GM19455 (cell line): Measurements from ENCODE around the gene LMNTD1.
A peak's percentile ranks its signal among the peaks of the same experiment; 100 is the strongest.
"Not testable (repeated sequence)": the region's sequence is repeated elsewhere in the genome, so short reads cannot be mapped to it uniquely, and the experiment has no call there.

ENCODE experiments used
- ATAC-seq: cut with Tn5 transposase; IDR thresholded peaks from one replicate; pipeline ENCODE4 v1.9.1; 2021; ENCODE audit not compliant: unreplicated experiment

LMNTD1 gene

DNA sequence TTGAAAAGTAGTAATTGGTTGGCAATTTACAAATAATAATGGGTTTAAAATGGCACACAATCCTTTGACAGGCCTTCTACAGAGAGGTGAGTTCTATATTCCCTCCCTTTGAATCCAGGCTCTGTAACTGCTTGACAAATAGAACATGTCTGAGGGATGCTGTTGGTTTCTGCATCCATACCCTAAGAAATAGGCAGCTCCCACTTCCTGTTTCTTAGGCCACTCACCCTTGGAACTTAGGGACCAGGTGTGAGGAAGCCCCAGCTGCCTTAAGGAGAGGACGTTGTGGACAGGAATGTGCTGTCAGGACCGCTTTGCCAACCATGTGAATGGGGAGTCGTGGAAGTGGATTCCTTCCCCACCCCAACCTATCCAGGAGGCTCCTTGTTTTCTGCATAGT lies 59.4 kb downstream of the LMNTD1 start:
- no peak for ATAC-seq

DNA sequence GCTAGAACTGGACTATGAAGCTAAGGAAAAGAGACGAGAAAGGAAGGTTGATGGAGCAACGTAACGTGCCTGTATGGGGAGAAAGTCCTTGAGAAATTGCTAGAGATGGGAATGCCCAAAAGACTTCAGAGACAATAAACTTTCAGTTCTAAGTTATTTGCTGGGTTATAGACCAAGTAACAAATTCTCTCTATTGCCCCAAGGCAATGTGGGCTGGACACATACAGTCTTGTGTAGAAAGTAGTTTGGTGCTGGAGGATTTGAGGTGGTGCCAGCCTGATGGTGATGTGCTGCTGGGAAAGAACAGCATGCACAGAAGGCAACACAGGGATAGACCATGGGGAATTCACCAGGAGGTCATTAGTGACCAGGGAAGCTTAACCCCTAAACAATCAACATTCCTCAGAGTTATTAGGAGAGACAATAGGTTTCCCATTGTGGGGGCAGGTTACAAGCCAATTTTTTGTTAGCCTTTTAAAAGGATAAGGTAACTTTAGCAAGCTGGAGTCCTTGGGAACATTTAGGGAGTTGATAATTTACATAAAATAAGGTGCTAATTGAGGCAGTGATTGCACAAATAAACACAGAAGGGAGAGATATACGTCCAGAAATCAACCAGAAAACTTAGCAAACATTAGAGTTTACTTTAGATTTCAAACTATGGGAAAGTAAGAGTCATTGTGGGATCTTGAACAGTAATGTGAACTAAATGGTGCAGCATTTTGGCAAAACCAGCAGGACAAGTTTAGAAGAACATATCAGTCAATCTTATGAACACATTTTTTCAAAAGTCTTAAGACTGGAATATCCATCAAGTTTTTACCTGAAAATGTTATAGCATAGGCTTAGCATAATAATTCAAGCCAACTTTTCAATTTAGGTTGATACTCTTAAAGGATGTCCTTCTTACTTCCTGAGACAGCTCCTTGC lies 61.4 kb downstream of the LMNTD1 start:
- no peak for ATAC-seq

DNA sequence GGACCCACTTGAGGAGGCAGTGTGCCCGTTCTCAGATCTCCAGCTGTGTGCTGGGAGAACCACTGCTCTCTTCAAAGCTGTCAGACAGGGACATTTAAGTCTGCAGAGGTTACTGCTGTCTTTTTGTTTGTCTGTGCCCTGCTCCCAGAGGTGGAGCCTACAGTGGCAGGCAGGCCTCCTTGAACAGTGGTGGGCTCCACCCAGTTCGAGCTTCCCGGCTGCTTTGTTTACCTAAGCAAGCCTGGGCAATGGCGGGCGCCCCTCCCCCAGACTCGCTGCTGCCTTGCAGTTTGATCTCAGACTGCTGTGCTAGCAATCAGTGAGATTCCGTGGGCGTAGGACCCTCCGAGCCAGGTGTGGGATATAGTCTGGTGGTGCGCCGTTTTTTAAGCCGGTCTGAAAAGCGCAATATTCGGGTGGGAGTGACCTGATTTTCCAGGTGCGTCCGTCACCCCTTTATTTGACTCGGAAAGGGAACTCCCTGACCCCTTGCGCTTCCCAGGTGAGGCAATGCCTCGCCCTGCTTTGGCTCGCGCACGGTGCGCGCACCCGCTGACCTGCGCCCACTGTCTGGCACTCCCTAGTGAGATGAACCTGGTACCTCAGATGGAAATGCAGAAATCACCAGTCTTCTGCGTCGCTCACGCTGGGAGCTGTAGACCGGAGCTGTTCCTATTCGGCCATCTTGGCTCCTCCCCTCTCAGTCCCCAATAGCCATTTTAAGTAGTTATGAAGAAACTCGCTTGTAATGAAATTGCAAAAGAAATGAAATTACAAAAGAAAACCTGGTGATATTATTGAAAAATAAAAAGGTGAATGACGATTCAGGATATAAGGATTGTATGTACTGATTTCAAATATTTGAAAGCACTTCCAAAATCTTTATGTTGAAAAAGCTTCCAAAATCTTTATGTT lies 63.9 kb downstream of the LMNTD1 start:
- not testable (repeated sequence) for ATAC-seq

DNA sequence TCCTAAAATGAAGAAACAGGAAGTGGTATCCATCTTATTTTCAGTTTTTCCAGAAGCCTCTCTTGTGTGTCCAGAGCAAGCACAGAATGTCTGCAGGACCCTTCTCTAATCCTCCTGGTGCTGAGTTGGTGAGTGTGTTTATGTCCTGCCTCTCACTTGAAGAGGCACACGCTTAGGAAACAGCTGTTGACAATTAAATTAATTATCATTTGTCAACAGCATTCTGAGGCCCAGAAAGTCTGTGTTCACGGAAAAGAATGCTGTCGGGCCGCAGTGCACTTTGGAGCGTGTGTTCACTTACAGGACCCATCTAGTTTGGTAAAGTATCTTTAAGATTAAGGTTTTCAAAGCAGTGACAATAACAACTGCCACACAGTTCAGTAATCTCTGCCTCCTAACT lies 70.5 kb downstream of the LMNTD1 start:
- ATAC-seq: no peak

DNA sequence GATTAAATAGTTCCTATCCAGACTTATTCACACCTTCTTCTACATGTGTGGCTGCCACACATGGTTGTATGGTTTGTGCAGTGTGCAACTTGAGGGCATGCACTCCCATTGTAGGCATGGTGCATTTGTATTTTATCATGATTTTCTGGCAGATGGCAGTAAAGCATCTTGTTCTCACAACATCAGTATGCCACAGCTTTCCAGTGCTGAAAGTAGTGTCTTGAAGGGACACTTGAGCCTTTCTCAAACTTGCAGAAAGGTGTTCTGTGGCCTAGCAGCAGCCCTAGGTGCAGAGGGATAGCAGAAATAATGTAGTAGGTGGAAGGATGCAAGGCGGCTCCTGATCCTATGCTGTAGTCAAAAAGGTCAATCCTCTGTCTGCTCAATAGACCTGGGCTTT lies 72.9 kb downstream of the LMNTD1 start:
- no peak for ATAC-seq

DNA sequence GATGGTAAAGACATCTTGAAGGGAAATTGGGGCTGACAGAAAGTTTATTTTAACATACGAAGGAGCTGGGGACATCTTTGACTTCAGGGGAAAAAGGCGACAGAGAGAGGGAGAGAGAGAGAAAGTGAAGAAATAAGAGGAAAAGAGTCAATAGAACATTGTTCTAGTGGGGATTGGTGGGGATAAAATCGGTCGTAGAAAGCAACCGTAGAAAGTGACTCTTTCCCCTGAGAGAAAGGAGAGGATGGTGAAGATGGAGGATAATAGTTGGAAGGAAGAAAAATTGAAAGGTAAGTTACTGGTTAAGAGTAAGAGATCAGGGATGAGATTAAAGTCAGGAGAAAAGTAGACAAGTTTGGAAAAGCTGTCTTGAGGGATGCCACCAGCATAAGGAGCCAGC lies 75.9 kb downstream of the LMNTD1 start:
- no peak for ATAC-seq

DNA sequence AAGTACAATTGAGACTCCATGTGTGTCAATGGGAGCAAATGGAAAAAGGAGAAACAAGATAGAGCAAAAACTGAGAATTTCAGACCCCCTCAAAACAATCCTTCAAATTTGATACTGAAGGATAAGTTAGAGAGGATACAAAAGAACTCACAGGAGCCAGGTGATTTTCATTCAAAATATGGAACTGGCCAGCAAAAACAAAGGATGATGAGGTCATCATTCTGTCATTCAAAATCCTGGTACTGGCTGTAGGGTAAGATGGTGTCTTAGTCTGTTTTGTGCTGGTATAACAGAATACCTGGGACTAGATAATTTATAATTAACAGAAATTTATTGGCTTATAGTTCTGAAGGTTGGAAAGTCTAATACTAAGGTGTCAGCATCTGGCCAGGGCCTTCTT lies 80.6 kb downstream of the LMNTD1 start:
- ATAC-seq: no peak

DNA sequence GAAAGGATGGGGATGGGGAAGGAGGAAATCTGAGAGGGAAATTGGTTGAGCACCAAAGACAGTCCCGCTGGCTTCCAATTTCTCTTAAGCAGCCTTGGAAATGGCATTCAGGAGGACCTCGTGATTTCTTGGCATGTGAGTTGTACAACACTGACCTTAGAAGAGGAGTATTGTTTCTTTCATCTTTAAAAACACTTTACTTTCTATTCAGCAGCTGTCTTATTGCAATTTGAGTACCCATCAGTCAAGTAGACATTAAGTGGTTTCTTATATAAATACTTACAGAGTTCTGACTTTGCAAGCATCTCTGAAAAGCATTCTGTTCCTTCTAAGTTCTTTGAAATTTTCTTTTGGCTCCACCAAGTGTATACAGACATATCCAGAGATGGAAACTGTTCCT lies 83.2 kb downstream of the LMNTD1 start:
- no peak for ATAC-seq

DNA sequence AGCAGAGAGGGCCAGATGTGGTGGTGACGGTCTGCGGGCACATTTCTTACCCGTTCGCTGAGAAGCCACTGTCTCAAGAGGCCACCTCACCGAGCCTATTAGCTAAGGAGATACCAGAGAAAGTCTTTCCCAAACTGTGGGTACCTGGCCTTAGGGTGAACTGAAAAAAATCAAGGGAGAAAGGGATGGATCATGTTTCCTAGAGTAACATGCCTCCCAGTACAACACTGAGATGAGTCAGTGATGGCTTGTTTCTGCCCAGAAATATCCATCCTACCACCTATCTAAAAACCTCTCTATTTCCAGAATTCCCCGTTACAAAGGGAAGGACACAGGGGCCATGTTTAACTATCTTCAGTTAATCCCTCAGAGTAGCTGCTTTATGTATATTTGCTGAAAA lies 83.7 kb downstream of the LMNTD1 start:
- ATAC-seq: no peak

DNA sequence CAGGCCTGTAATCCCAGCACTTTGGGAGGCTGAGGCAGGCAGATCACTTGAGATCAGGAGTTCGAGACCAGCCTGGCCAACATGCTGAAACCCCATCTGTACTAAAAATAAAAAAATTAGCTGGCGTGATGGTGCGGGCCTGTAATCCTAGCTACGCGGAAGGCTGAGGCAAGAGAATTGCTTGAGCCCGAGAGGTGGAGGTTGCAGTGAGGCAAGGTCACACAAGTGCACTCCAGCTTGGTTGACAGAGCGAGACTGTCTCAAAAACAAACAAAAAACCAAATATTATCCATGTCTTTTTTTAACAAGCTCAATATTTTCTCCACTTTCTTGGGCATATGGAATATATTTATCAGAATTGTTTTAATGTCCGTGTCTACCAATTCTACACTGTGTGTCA lies 89.6 kb downstream of the LMNTD1 start:
- ATAC-seq: no peak

DNA sequence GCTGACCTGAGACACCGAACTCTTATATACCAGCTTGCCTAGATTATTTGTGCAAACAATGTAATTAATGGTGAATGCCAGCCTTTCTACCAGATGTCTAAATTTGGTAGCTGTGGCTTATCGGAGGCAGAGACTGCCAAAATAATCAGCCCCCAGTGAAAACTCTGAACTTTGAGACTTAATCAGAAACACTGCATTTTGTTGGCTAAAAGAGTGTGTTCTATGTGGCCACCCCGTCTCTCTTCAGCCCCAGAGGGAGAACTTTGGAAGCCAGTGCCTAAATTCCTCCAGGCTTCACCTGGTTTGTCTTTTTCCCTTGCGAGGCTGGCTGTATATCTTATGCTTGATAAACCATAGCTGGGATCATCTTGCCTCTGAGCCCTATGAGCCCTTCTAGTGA lies 90.1 kb downstream of the LMNTD1 start:
- ATAC-seq: no peak

DNA sequence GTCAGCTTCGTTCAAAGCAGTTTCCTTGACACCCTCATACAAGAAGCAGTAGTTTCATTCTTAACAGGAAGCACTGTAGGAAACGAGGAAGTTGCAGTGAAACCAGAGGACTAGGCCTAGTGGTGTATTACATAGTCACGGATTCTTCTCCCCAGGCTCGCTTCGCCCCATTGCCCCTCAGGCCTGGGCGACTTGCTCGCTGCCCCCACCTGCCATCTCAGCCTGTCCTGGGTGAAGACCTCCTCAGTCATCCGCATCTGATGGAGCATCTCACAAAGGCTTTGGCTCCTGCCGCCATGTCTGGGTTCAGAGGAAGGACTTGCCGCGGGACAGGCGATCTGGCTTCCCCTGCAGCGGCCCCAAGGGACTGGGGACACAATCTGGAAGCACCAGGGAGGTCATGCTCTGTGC lies 93.5 kb downstream of the LMNTD1 start:
- ATAC-seq: peak; percentile 73

DNA sequence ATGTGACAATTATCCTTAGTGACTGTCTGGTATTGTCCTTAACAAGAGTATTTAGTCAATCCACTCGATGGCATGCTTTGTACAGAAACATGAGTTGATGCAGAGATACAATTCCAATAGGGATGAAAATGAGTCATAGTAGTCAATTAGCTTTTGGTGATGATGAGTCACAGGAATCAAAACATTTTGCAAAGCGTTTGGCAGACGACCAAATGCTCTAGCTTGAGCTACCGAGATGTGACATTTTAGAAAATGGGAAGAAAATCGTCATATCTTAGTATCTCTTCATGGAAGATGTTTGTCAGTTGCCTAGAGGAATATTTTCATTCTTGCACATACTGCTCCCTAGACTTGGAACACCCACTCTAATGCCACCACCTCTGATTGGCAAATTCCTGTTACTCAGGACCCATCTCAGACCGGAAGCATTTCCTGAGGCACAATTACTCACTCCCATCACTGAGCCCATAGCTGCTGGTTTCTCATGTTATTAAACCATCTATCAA lies 95.0 kb downstream of the LMNTD1 start:
- ATAC-seq: no peak

DNA sequence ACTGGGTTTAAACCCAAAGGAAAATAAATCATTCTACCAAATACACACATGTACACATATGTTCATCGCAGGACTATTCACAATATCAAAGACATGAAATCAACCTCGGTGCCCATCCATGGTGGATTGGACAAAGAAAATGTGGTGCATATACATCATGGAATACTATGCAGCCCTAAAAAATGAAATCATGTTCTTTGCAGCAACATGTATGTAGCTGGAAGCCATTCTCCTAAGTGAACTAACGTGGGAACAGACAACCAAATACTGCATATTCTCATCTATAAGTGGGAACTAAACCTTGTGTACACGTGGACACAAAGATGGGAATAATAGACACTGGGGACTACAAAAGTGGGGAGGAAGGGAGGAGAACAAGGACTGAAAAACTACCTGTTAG lies 96.6 kb downstream of the LMNTD1 start:
- ATAC-seq: no peak

DNA sequence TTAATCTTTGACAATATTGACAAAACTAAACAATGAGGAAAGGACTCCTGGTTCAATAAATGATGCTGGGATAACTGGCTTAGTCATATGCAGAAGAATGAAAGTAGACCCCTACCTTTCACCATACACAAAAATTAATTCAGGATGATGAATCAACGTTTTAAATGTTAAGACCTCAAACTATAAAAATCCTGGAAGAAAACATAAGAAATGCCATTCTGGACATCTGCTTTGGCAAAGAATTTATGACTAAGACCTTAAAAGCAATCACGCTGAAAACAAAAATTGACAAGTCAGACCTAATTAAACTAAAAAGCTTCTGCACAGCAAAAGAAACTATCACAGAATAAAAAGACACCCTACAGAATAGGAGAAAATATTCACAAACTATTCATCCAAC lies 97.4 kb downstream of the LMNTD1 start:
- ATAC-seq: no peak

DNA sequence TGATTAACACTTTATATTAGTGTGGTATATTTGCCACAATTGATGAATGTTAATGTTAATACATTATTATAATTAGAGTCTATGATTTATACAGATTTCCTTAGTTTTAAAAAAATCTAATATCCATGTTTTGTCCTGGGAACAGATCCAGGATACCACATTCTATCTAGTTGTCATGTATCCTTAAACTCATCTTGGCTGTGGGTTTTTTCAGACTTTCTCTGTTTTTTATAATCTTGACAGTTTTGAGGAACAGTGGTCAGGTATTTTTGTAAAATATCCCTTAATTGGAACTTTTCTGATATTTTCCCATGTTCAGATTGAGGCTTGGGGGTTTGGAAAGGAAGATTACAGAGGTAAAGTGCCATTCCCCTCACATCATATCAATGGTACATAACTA lies 104.1 kb downstream of the LMNTD1 start:
- ATAC-seq: no peak

DNA sequence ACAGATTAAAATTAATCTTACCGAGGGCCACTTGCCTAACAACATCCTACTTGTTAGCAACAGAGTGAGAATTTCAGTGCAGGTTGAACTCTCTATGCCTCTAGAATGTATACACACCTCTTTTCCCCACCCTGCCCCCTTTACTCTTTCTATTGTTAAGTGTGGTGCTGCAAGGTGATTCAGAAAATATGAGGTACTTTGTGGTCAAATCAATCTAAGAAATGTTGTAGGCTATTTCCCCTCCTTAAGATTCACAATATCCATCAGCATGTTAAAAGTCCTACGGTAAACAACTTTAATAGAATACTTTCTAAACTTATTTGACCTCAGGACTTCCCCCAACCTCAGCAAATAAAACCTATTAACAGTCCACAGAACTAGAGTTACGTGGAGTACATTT lies 106.0 kb downstream of the LMNTD1 start:
- no peak for ATAC-seq

DNA sequence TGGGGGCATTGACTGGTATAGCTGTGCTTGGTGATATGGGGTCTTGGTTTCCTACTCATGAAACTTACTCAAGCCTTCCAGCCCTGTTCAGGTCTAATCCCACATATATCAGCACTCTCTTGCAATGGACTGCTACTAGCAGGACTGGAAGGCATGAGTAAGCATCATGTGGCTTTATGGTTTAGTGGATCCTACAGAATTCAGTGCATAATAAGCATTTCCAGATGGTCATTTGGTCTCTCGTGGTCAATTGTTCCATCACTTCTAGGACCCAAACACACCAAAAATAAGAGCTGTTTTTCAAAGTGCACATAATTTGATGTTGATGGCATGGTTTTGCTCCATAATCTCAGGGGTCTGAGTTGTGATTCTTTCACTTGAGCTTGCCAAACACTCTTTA lies 114.4 kb downstream of the LMNTD1 start:
- ATAC-seq: no peak

DNA sequence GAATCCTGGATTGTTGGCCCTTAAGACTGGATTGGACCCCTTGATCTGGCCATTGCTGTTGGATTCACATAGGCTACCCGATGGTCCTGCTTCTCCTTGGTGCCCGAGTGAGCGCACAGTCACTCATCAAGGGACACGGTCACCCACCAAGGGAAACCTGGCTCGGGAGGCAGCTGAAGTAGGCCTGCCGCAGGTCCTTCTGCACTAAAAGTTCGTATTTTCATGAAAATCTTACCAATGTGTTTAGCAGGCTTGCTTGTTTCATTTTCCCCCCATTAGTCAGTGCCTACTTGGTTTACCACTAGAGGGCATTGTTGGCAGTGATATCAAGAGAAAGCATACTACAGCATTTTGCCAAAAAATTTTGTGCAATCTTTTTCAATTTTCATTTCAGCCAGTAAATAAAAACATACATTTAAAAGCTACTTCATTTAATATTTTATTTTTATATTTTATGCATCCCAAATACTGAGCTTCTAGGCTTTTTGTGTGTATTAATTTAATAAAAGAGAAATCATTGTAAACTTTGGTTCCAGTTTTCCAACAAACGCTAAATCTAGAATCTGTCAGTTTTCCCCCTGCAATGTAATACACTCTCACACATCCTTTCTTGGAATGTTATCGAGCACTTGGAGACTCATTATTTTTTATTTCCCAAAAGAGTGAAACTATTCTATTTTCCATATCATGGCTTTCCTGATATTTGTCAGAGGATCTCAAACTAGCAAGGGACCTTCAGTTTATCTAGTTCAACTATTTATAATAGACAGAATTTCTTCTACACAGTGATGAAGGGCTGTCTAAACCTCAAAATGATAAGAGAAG lies 116.7 kb downstream of the LMNTD1 start:
- peak; percentile 73 for ATAC-seq

DNA sequence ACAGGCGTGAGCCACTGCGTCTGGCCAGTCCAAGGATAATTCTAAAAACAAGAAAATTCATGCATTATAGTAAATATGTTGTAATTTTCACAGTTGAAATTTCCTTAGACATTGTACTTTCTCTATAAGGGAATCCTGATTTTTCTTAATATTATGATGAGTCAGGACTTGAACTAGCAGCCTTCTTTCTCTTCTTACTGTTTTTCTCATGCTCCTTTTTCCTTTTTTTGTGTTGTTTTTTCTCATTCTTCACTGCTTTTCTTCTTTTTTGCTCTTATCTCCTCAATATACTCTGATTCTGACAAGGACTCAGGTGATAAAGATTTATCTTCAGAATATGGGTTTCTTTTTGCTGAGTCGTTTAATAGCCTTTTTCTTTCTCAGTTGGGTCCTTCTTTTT lies 117.7 kb downstream of the LMNTD1 start:
- no peak for ATAC-seq

DNA sequence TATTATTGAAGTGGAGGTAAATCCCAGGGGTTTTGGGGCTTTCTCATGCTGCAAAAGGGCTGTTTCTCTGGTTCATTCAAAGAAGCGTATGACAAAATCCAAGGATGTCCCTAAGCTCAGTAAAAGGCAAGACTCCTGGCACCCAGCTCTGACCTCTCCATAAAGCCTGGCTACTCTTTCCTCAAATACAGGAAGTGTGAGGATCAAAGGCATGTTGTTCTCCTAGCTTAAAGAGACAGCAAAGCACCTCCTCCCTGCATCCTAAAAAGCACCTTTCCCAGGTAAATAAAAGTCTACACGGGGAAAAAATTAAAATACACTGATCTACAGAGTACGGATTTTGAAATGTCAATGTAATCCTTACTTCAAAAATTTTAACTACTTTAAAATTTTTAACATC lies 118.6 kb downstream of the LMNTD1 start:
- no peak for ATAC-seq
